ENCODE results near the gene SMIM22.

Gene SMIM22

GRCh38 chr16:4795181-4795827 is at the start of gene SMIM22:
SMIM22 (plus strand) TSS chr16:4795369; CDS start chr16:4795735, 366 bp downstream.
- DNase-seq (ENCODE audit: low spot score): no peak

GRCh38 chr16:4746215-4746614 is 49.0 kb upstream of the SMIM22 start:
- DNase-seq (ENCODE audit: low spot score): no peak

- peak; percentile 29 for DNase-seq (ENCODE audit: low spot score)
Observed at GRCh38 chr16:4746991-4747574, 48.1 kb upstream of the SMIM22 start.

GRCh38 chr16:4747906-4748681 is 47.1 kb upstream of the SMIM22 start:
- DNase-seq (ENCODE audit: low spot score): no peak

GRCh38 chr16:4748682-4749411 is 46.3 kb upstream of the SMIM22 start:
- no peak for DNase-seq (ENCODE audit: low spot score)

- no peak for DNase-seq (ENCODE audit: low spot score)
Observed at GRCh38 chr16:4749700-4750257, 45.4 kb upstream of the SMIM22 start.

- no peak for DNase-seq (ENCODE audit: low spot score)
Observed at GRCh38 chr16:4750896-4751295, 44.3 kb upstream of the SMIM22 start.

- no peak for DNase-seq (ENCODE audit: low spot score)
Observed at GRCh38 chr16:4752351-4753100, 42.6 kb upstream of the SMIM22 start.

- no peak for DNase-seq (ENCODE audit: low spot score)
Observed at GRCh38 chr16:4753227-4753626, 41.9 kb upstream of the SMIM22 start.

GRCh38 chr16:4754865-4755264 is 40.3 kb upstream of the SMIM22 start:
- no peak for DNase-seq (ENCODE audit: low spot score)

- no peak for DNase-seq (ENCODE audit: low spot score)
Observed at GRCh38 chr16:4755687-4756086, 39.5 kb upstream of the SMIM22 start.

GRCh38 chr16:4760221-4760910 is 34.8 kb upstream of the SMIM22 start:
- DNase-seq (ENCODE audit: low spot score): no peak

- DNase-seq (ENCODE audit: low spot score): no peak
Observed at GRCh38 chr16:4762205-4762604, 33.0 kb upstream of the SMIM22 start.

GRCh38 chr16:4763791-4764190 is 31.4 kb upstream of the SMIM22 start:
- DNase-seq (ENCODE audit: low spot score): no peak

GRCh38 chr16:4765511-4766474 is 29.4 kb upstream of the SMIM22 start:
- DNase-seq (ENCODE audit: low spot score): no peak

GRCh38 chr16:4766875-4767628 is 28.1 kb upstream of the SMIM22 start, which contains the start of gene ZNF500:
ZNF500 (minus strand) TSS chr16:4767162; CDS start chr16:4765978, 1,184 bp downstream.
- peak; percentile 98 for DNase-seq (ENCODE audit: low spot score)

- DNase-seq (ENCODE audit: low spot score): no peak
Observed at GRCh38 chr16:4767872-4768548, 27.2 kb upstream of the SMIM22 start.

All from GM03348 (cell line).